Activated CD4-positive, alpha-beta memory T cell treated with anti-CD3 and anti-CD28 coated beads, Interleukin-2, amount 10 ng/mL, durations not matched to agents 7 days and 5 days (primary cell): ENCODE results near the gene ANKRD30A. TPM values are rescaled to one million over a fixed set of nuclear protein-coding genes. Genes with fewer than 3 reads are reported as not detected.
"Not testable (repeated sequence)": the region's sequence is repeated elsewhere in the genome, so short reads cannot be mapped to it uniquely, and the experiment has no call there.

Experiments used
- CTCF ChIA-PET: fragments of 350-600 bp; sonication (Branson Sonifier 250); formaldehyde crosslinking; loops from one replicate; lab custom pipeline; 2021; ENCODE audit warnings: antibody characterized with exemption, inconsistent platforms; lab: Charles Lee
- POLR2A ChIA-PET: fragments of 350-600 bp; sonication (Branson Sonifier 250); formaldehyde crosslinking; loops from one replicate; lab custom pipeline; 2021; ENCODE audit warnings: antibody characterized with exemption; lab: Charles Lee
- DNase-seq: peaks from one replicate; pipeline ENCODE4 v3.0.0-alpha.2; 2020
- H3K27ac Mint-ChIP-seq: one replicate; pipeline ENCODE4 v1.8.0; 2021; ENCODE audit warnings: mild to moderate bottlenecking, mixed read lengths
- H3K27me3 Mint-ChIP-seq: one replicate; pipeline ENCODE4 v1.8.0; 2021; ENCODE audit warnings: mixed read lengths
- H3K36me3 Mint-ChIP-seq: one replicate; pipeline ENCODE4 v1.8.0; 2021; ENCODE audit warnings: low read depth, mixed read lengths
- H3K4me1 Mint-ChIP-seq: one replicate; pipeline ENCODE4 v1.8.0; 2021; ENCODE audit warnings: mixed read lengths
- H3K4me3 Mint-ChIP-seq: one replicate; pipeline ENCODE4 v1.8.0; 2021; ENCODE audit warnings: mild to moderate bottlenecking, mixed read lengths
- H3K9me3 Mint-ChIP-seq: one replicate; pipeline ENCODE4 v1.8.0; 2021; ENCODE audit warnings: mixed read lengths
- total RNA-seq, 2 experiments: library from RNA; stranded (reverse); gene quantifications; one replicate each; pipeline ENCODE4 v1.2.3, GENCODE V29; 2021

ANKRD30A gene
- not detected for total RNA-seq

- H3K4me3 Mint-ChIP-seq = no peak within 1 kb of the TSS
- H3K27ac Mint-ChIP-seq = no peak within 1 kb of the TSS
- peaks cover 6% of the 10 kb centered on the region for H3K9me3 Mint-ChIP-seq
- H3K4me1 Mint-ChIP-seq = no peaks in the 10 kb centered on the region
- DNase-seq = no peak
- H3K27me3 Mint-ChIP-seq = no peaks in the 10 kb centered on the region
- H3K36me3 Mint-ChIP-seq = no peaks in the 10 kb centered on the region
- POLR2A ChIA-PET = no interaction called here
- CTCF ChIA-PET = no interaction called here
Observed at GRCh38 chr10:37125191-37125732, at the start of gene ANKRD30A. ANKRD30A (plus strand) TSS chr10:37125598; CDS start chr10:37125788, 190 bp downstream.

- H3K27ac Mint-ChIP-seq, POLR2A ChIA-PET, H3K36me3 Mint-ChIP-seq, H3K4me3 Mint-ChIP-seq, H3K27me3 Mint-ChIP-seq, CTCF ChIA-PET, H3K9me3 Mint-ChIP-seq, DNase-seq, H3K4me1 Mint-ChIP-seq: not testable (repeated sequence)
Observed at GRCh38 chr10:37076083-37076482, 49.3 kb upstream of the ANKRD30A start.

- no peak overlapping the region for H3K27ac Mint-ChIP-seq
- no peaks in the 10 kb centered on the region for H3K27me3 Mint-ChIP-seq
- no peak overlapping the region for H3K4me3 Mint-ChIP-seq
- CTCF ChIA-PET = no interaction called here
- H3K4me1 Mint-ChIP-seq = no peaks in the 10 kb centered on the region
- no peaks in the 10 kb centered on the region for H3K36me3 Mint-ChIP-seq
- peaks cover 25% of the 10 kb centered on the region for H3K9me3 Mint-ChIP-seq
- DNase-seq = no peak
- POLR2A ChIA-PET = no interaction called here
Observed at GRCh38 chr10:37095792-37096573, 29.4 kb upstream of the ANKRD30A start.

- Mint-ChIP-seq H3K27me3 (no peaks in the 10 kb centered on the region), H3K27ac (no peak overlapping the region), H3K4me3 (no peak overlapping the region), H3K4me1 (no peaks in the 10 kb centered on the region), H3K36me3 (no peaks in the 10 kb centered on the region), H3K9me3 (peaks cover 21% of the 10 kb centered on the region)
- ChIA-PET CTCF (no interaction called here), POLR2A (no interaction called here)
- no peak for DNase-seq
Observed at GRCh38 chr10:37101261-37101660, 24.1 kb upstream of the ANKRD30A start.

- Mint-ChIP-seq H3K27ac (no peak overlapping the region), H3K27me3 (no peaks in the 10 kb centered on the region), H3K4me3 (no peak overlapping the region), H3K9me3 (peaks cover 9% of the 10 kb centered on the region), H3K4me1 (no peaks in the 10 kb centered on the region), H3K36me3 (no peaks in the 10 kb centered on the region)
- ChIA-PET CTCF (no interaction called here), POLR2A (no interaction called here)
- no peak for DNase-seq
Observed at GRCh38 chr10:37109000-37109399, 16.4 kb upstream of the ANKRD30A start.

GRCh38 chr10:37124532-37124931 lies 866 bp upstream of the ANKRD30A start:
- Mint-ChIP-seq H3K4me3 (no peak overlapping the region), H3K9me3 (peaks cover 6% of the 10 kb centered on the region), H3K27me3 (no peaks in the 10 kb centered on the region), H3K36me3 (no peaks in the 10 kb centered on the region), H3K4me1 (no peaks in the 10 kb centered on the region), H3K27ac (no peak overlapping the region)
- POLR2A ChIA-PET = no interaction called here
- CTCF ChIA-PET = no interaction called here
- DNase-seq = no peak

GRCh38 chr10:37125921-37126320 lies 523 bp downstream of the ANKRD30A start:
- Mint-ChIP-seq H3K27me3 (no peaks in the 10 kb centered on the region), H3K36me3 (no peaks in the 10 kb centered on the region), H3K9me3 (peaks cover 6% of the 10 kb centered on the region), H3K4me1 (no peaks in the 10 kb centered on the region), H3K27ac (no peak overlapping the region), H3K4me3 (no peak overlapping the region)
- ChIA-PET POLR2A (no interaction called here), CTCF (no interaction called here)
- DNase-seq = no peak

GRCh38 chr10:37146443-37146842 lies 21.0 kb downstream of the ANKRD30A start:
- no peak for DNase-seq
- Mint-ChIP-seq H3K4me1 (no peaks in the 10 kb centered on the region), H3K27me3 (no peaks in the 10 kb centered on the region), H3K27ac (no peak overlapping the region), H3K36me3 (no peaks in the 10 kb centered on the region), H3K9me3 (peaks cover 10% of the 10 kb centered on the region), H3K4me3 (no peak overlapping the region)
- CTCF ChIA-PET = no interaction called here
- POLR2A ChIA-PET = no interaction called here

- H3K9me3 Mint-ChIP-seq, CTCF ChIA-PET, H3K4me3 Mint-ChIP-seq, POLR2A ChIA-PET, DNase-seq, H3K4me1 Mint-ChIP-seq, H3K36me3 Mint-ChIP-seq, H3K27ac Mint-ChIP-seq, H3K27me3 Mint-ChIP-seq: not testable (repeated sequence)
Observed at GRCh38 chr10:37162430-37162829, 37.0 kb downstream of the ANKRD30A start.

- H3K27ac Mint-ChIP-seq, H3K36me3 Mint-ChIP-seq: not testable (repeated sequence)
Observed at GRCh38 chr10:37171945-37172344, 46.5 kb downstream of the ANKRD30A start.

GRCh38 chr10:37178296-37178695 lies 52.9 kb downstream of the ANKRD30A start:
- DNase-seq, POLR2A ChIA-PET, H3K9me3 Mint-ChIP-seq, H3K27ac Mint-ChIP-seq, H3K4me1 Mint-ChIP-seq, CTCF ChIA-PET, H3K27me3 Mint-ChIP-seq, H3K4me3 Mint-ChIP-seq, H3K36me3 Mint-ChIP-seq: not testable (repeated sequence)

More at GRCh38 chr10:37171945-37172344, 46.5 kb downstream of the ANKRD30A start:
- DNase-seq, H3K9me3 Mint-ChIP-seq, CTCF ChIA-PET, H3K4me1 Mint-ChIP-seq, H3K4me3 Mint-ChIP-seq, H3K27me3 Mint-ChIP-seq, POLR2A ChIA-PET: not testable (repeated sequence)

- H3K27ac Mint-ChIP-seq, H3K9me3 Mint-ChIP-seq, H3K4me3 Mint-ChIP-seq, CTCF ChIA-PET, POLR2A ChIA-PET, H3K4me1 Mint-ChIP-seq, H3K27me3 Mint-ChIP-seq, DNase-seq, H3K36me3 Mint-ChIP-seq: not testable (repeated sequence)
Observed at GRCh38 chr10:37182719-37183118, 57.3 kb downstream of the ANKRD30A start.

- H3K27ac Mint-ChIP-seq = no peak overlapping the region
Observed at GRCh38 chr10:37206132-37206531, 80.7 kb downstream of the ANKRD30A start.

GRCh38 chr10:37220866-37221265 lies 95.5 kb downstream of the ANKRD30A start:
- peaks cover 2% of the 10 kb centered on the region for H3K9me3 Mint-ChIP-seq
- H3K4me3 Mint-ChIP-seq = no peak overlapping the region
- H3K27ac Mint-ChIP-seq = no peak overlapping the region
- H3K4me1 Mint-ChIP-seq = no peaks in the 10 kb centered on the region
- no peak for DNase-seq
- no peaks in the 10 kb centered on the region for H3K36me3 Mint-ChIP-seq
- CTCF ChIA-PET = no interaction called here
- no peaks in the 10 kb centered on the region for H3K27me3 Mint-ChIP-seq
- POLR2A ChIA-PET = no interaction called here

More at GRCh38 chr10:37206132-37206531, 80.7 kb downstream of the ANKRD30A start:
- ChIA-PET POLR2A (no interaction called here), CTCF (no interaction called here)
- no peak overlapping the region for H3K4me3 Mint-ChIP-seq
- H3K9me3 Mint-ChIP-seq = peaks cover 17% of the 10 kb centered on the region
- DNase-seq = no peak
- H3K4me1 Mint-ChIP-seq = no peaks in the 10 kb centered on the region
- H3K27me3 Mint-ChIP-seq = no peaks in the 10 kb centered on the region
- H3K36me3 Mint-ChIP-seq = no peaks in the 10 kb centered on the region
